Measurements from ENCODE around the gene MORN1. TPM values are rescaled to one million over a fixed set of nuclear protein-coding genes. Genes with fewer than 3 reads are reported as not detected.

The MORN1 gene
- total and polyA plus RNA-seq, 2 of the 8 experiments (the other 6 are each of a cell fraction or from before 2014, with no cell fraction given), result 5.0 to 9.1 TPM

- no peak for TF ChIP-seq MAFK (IDR thresholded peaks at IDR 0.05; ENCODE audit: low read depth, low read length)
- TF ChIP-seq TCF12 (IDR thresholded peaks at IDR 0.05; ENCODE audit: low read depth, low read length), result no peak
- TF ChIP-seq BRCA1 (IDR thresholded peaks at IDR 0.05; ENCODE audit: low read depth, low read length), result no peak; the same call in 1 of the 2 replicates
- no peak for TF ChIP-seq HDAC6 (IDR thresholded peaks at IDR 0.05; ENCODE audit: low read depth, low read length)
- TF ChIP-seq SAP30 (IDR thresholded peaks at IDR 0.05; ENCODE audit: insufficient read depth, insufficient replicate concordance, low read length), result no peak
- TF ChIP-seq TAF1 (IDR thresholded peaks at IDR 0.05; ENCODE audit: low read depth, low read length), result no peak
- TF ChIP-seq GTF2F1 (IDR thresholded peaks at IDR 0.05; ENCODE audit: borderline replicate concordance, low read depth, low read length), result no peak
- TF ChIP-seq CTCF (IDR thresholded peaks at IDR 0.05; ENCODE audit: control extremely low read depth in 1 of 3, insufficient read depth in 1 of 3, low read depth in 1 of 3, low read length in 3 of 3), result peak in 2 of 3 experiments; percentile 93 to 96; a peak in 3 of 4 replicates
- no peak for TF ChIP-seq POLR2AphosphoS5 (IDR thresholded peaks at IDR 0.05; ENCODE audit: low read depth, low read length)
- no peak for TF ChIP-seq SIX5 (IDR thresholded peaks at IDR 0.05; ENCODE audit: low read depth, low read length)
- TF ChIP-seq CBX8 (IDR thresholded peaks at IDR 0.05; ENCODE audit: borderline replicate concordance, low read depth, low read length), result no peak
- TF ChIP-seq SIN3A (conservative IDR thresholded peaks at IDR 0.05 in 1 of 2, IDR thresholded peaks at IDR 0.05 in 1 of 2; ENCODE audit: low read depth in 1 of 2, low read length in 2 of 2), result peak in 1 of 2 experiments; percentile 68; a peak in 1 of 4 replicates
- TF ChIP-seq RAD21 (IDR thresholded peaks at IDR 0.05 in 1 of 2, conservative IDR thresholded peaks at IDR 0.05 in 1 of 2; ENCODE audit: low read depth in 2 of 2, low read length in 2 of 2), result peak; percentile 95 to 98
- 0 out of 2 replicates have a peak, but pooled peaks have one; percentile 6 for TF ChIP-seq YY1 (IDR thresholded peaks at IDR 0.05; ENCODE audit: low read depth, low read length)
- no peak for TF ChIP-seq CTBP2 (IDR thresholded peaks at IDR 0.05; ENCODE audit: borderline replicate concordance, insufficient read depth, insufficient read length, low read length)
- no peak for TF ChIP-seq RXRA (IDR thresholded peaks at IDR 0.05; ENCODE audit: insufficient read depth, low read depth, low read length)
- TF ChIP-seq ATF3 (IDR thresholded peaks at IDR 0.05; ENCODE audit: insufficient read depth, low read depth, low read length), result no peak
These were observed 9.4 kb downstream of the MORN1 start (continued) for GRCh38 chr1:2381741-2382620.

Data from H1 (cell line).